ENCODE data around the gene ST8SIA2.

Gene ST8SIA2

GRCh38 chr15:92502930-92503857, 109.5 kb downstream of the ST8SIA2 start:
- FAIRE-seq: no peak
- TF ChIP-seq CTCF (IDR thresholded peaks at IDR 0.05; ENCODE audit: insufficient read depth, missing control alignments): no peak
- DNase-seq (ENCODE audit: insufficient read length, low spot score): no peak

GRCh38 chr15:92503889-92504288, 110.2 kb downstream of the ST8SIA2 start:
- no peak for FAIRE-seq

GRCh38 chr15:92505611-92506010, 111.9 kb downstream of the ST8SIA2 start:
- FAIRE-seq (no peak), DNase-seq (ENCODE audit: insufficient read length, low spot score) (no peak)
- no peak for TF ChIP-seq CTCF (IDR thresholded peaks at IDR 0.05; ENCODE audit: insufficient read depth, missing control alignments)

More at GRCh38 chr15:92503889-92504288, 110.2 kb downstream of the ST8SIA2 start:
- TF ChIP-seq CTCF (IDR thresholded peaks at IDR 0.05; ENCODE audit: insufficient read depth, missing control alignments): no peak
- DNase-seq (ENCODE audit: insufficient read length, low spot score): no peak

- TF ChIP-seq CTCF (IDR thresholded peaks at IDR 0.05; ENCODE audit: insufficient read depth, missing control alignments): no peak
- FAIRE-seq: no peak
- DNase-seq (ENCODE audit: insufficient read length, low spot score): no peak
Observed at GRCh38 chr15:92506506-92506905, 112.8 kb downstream of the ST8SIA2 start.

- no peak for TF ChIP-seq CTCF (IDR thresholded peaks at IDR 0.05; ENCODE audit: insufficient read depth, missing control alignments)
- no peak for FAIRE-seq
- no peak for DNase-seq (ENCODE audit: insufficient read length, low spot score)
Observed at GRCh38 chr15:92510163-92510882, 116.6 kb downstream of the ST8SIA2 start.
